ENCODE measurements around the gene RPA1.

RPA1 gene

DNA sequence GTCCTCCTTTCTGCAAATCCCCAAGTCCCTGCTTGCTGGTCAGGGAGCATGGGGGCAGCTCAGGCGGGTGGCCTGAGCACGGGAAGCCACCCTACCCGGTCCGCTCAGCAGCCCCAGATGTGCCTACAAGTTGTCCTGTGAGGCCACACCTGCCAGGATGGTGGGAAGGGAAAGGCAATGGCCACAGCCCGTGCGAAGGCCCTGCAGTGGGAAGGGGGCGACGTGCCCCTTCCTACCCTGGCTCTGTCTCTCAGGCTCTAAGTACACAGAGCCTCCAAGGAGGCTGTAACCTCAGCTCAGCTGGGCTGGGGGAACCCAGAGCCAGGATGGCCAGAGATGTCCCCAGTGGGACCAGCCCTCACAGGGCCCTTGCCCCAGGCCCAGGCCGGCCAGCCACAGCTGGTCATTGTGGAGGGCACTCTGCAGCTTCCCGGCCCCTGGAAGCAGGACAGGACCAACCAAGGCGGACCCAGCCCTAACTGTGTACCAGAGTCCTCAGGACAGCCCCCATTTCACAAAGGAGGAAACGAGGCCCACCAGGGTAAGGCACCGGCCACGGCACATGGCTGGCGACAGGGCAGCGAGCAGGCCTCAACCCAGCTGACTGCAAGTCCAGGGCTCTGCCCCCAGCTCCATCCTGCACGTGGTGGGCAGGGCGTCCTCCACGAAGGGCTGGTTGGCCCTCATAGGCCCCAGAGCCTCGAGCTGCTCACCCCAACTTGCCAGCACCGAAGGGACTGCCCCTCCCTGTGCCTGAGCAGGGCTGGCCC is 113.0 kb downstream of the RPA1 start:
- DNase-seq = no peak

GRCh38 chr17:1943436-1943831 is 113.6 kb downstream of the RPA1 start:
- DNase-seq = no peak

GRCh38 chr17:1945621-1946020 is 115.8 kb downstream of the RPA1 start:
- DNase-seq = no peak

DNA sequence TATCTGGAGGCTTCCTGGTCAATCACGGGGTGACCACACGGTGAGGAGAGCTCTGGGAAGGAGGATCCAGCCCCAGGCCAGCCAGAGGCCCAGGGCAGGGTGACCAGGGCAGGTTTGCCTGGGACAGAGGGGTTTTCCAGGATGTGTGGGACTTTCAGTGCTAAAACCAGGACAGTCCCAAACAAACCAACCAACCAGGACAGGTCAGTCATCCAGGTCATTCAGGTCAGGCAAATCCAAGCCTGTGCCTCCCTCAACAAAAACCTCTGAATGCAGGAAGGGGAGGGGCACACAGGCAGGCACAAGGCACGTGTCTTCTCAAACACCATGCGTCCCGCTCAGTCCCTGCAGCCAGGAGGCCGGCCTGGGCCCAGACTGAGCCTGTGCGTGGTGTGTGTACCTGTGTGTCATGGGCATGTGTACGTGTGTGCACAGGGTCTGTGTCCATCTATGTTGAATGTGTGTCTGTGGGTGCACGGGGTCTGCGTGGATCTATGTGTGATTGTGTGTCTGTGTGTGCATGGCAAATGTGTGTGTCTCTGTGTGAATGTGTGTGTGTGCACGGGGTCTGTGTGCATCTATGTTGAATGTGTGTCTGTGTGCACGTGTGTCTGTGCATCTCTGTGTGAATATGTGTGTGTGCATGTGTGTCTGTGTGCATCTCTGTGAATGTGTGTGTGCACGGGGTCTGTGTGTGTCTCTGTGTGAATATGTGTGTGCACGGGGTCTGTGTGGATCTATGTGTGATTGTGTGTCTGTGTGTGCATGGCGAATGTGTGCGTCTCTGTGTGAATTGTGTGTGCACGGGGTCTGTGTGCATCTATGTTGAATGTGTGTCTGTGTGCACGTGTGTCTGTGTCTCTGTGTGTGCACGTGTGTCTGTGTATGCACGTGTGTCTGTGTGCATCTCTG is 116.5 kb downstream of the RPA1 start:
- no peak for DNase-seq

DNA sequence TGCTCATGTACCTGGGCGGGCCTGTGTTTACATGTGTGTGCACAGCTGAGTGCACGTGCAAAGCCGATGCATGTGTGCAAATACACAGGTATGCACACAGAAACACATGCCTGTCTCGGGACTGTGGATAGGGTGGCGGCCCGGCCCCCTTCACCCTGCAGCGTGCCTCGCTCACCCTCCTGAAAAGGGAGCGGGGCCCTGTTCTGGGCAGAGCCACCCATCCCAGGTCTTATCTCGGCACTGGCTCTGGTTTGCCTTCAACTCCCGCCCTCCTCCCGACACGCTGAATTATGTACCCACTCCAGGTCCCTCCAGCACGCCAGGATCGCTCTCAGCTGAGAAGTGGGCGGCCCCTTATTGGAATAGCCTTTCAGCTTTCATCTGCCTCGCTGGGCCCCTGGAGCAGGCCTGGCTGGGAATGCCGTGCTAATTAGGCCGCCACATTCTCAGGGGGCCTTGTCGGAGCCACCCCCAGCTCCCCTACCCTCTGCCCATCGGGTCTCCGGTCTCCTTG is 117.5 kb downstream of the RPA1 start:
- DNase-seq = peak; percentile 72

DNA sequence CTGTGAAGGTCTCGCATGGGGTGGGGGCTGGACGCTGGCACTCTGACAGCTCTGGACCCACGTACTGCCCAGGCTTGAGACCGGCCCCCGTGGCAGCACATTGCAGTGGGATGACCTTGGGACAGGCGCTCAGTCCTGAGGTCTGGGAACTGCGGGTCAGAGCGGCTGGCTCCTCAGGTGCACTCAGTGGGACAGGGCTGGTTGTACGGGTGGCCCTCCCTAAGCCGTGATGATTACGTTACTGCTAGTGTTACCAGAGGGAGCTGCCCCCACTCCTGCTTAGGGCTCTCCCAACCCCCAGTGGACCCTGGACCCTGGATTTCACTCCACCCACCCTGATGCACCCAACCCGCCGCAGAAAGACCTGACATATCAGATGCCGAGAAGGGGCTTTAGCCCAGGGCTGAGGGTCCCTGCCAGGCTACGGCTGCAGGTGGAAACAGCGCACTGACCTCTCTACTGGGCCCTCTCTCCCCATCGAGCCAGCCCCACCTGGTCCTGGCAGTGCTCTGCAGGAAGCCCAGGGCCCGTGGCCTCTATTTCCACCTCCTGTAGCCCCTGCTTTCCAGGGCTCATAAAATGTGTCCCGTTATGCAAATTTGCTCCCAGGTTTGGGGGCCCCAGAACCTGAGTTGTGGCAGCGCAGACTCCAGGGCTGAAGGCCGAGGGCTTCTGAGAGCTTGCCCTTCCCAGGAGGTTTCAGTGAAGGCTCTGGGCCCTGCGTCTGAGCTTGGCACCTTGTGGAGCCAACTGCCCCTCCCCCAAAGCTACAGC is 118.1 kb downstream of the RPA1 start:
- no peak for DNase-seq

GRCh38 chr17:1948517-1948825 is 118.7 kb downstream of the RPA1 start:
- DNase-seq = no peak
